SK-N-SH treated with all-trans-retinoic acid at 6 μM for 48 hours (cell line): Measurements from ENCODE around the gene VIT.

Experiments used
- ATAC-seq: fragments of 200-7000 bp; cut with Tn5 transposase; 3 replicates; pipeline ENCODE4 v1.9.1; 2020; ENCODE audit warnings: mild to moderate bottlenecking, moderate library complexity
- BACH2 ChIP-seq: fragments of 250-450 bp; sonication (Bioruptor Pico); IDR thresholded peaks from 2 replicates; pipeline ENCODE4 v1.9.0; 2021; ENCODE audit warnings: mild to moderate bottlenecking, borderline replicate concordance
- CSDC2 ChIP-seq: fragments of 250-450 bp; sonication (Bioruptor Pico); IDR thresholded peaks from 2 replicates; pipeline ENCODE4 v1.5.0; 2020; ENCODE audit warnings: mild to moderate bottlenecking, moderate library complexity
- ESRRG ChIP-seq: fragments of 250-450 bp; sonication (Bioruptor Pico); IDR thresholded peaks from 2 replicates; pipeline ENCODE4 v1.6.1; 2021; ENCODE audit warnings: mild to moderate bottlenecking
- GLIS3 ChIP-seq: fragments of 250-450 bp; sonication (Bioruptor Pico); IDR thresholded peaks from 2 replicates; pipeline ENCODE4 v1.5.0; 2020; ENCODE audit warnings: mild to moderate bottlenecking, moderate library complexity
- ISL1 ChIP-seq: fragments of 250-450 bp; sonication (Bioruptor Pico); IDR thresholded peaks from 2 replicates; pipeline ENCODE4 v2.1.2; 2022; ENCODE audit warnings: mild to moderate bottlenecking, moderate library complexity
- OSR1 ChIP-seq: fragments of 250-450 bp; sonication (Bioruptor Pico); IDR thresholded peaks from 2 replicates; pipeline ENCODE4 v1.8.0; 2022; ENCODE audit warnings: moderate library complexity, mild to moderate bottlenecking, inconsistent platforms
- PATZ1 ChIP-seq: fragments of 250-450 bp; sonication (Bioruptor Pico); IDR thresholded peaks from 2 replicates; pipeline ENCODE4 v1.8.0; 2020; ENCODE audit warnings: mild to moderate bottlenecking, moderate library complexity, borderline replicate concordance
- PPARA ChIP-seq: fragments of 250-450 bp; sonication (Bioruptor Pico); IDR thresholded peaks from 2 replicates; pipeline ENCODE4 v1.5.0; 2020; ENCODE audit warnings: mild to moderate bottlenecking, borderline replicate concordance
- RARB ChIP-seq: fragments of 250-450 bp; sonication (Bioruptor Pico); IDR thresholded peaks from 2 replicates; pipeline ENCODE4 v1.8.0; 2021; ENCODE audit warnings: mild to moderate bottlenecking, moderate library complexity
- SNAI2 ChIP-seq: fragments of 250-450 bp; sonication (Bioruptor Pico); IDR thresholded peaks from 2 replicates; pipeline ENCODE4 v1.5.0; 2020; ENCODE audit warnings: mild to moderate bottlenecking, moderate library complexity
- TCF4 ChIP-seq: fragments of 250-450 bp; sonication (Bioruptor Pico); IDR thresholded peaks from 2 replicates; pipeline ENCODE4 v1.8.0; 2021; ENCODE audit warnings: mild to moderate bottlenecking, moderate library complexity, borderline replicate concordance
- ZC3H10 ChIP-seq: fragments of 250-450 bp; sonication (Bioruptor Pico); IDR thresholded peaks from 2 replicates; pipeline ENCODE4 v1.5.1; 2021; ENCODE audit warnings: mild to moderate bottlenecking, moderate library complexity
- ZFP30 ChIP-seq: fragments of 450-650 bp; formaldehyde crosslinking; IDR thresholded peaks from 2 replicates; pipeline ENCODE4 v1.5.0; 2022; ENCODE audit warnings: mild to moderate bottlenecking, moderate library complexity
- ZNF565 ChIP-seq: fragments of 450-650 bp; formaldehyde crosslinking; conservative IDR thresholded peaks from 2 replicates; pipeline ENCODE4 v1.5.0; 2020; ENCODE audit warnings: low read depth, mild to moderate bottlenecking, moderate library complexity
- ZNF70 ChIP-seq: fragments of 450-650 bp; formaldehyde crosslinking; IDR thresholded peaks from 2 replicates; pipeline ENCODE4 v1.5.0; 2020; ENCODE audit warnings: mild to moderate bottlenecking, moderate library complexity
- ZNF8 ChIP-seq: fragments of 450-650 bp; formaldehyde crosslinking; IDR thresholded peaks from 2 replicates; pipeline ENCODE4 v1.5.0; 2020; ENCODE audit warnings: mild to moderate bottlenecking, moderate library complexity
- TF ChIP-seq, protein P1 (sequence below): fragments of 250-450 bp; sonication (Bioruptor Pico); IDR thresholded peaks from 2 replicates; pipeline ENCODE4 v1.5.0; 2020; ENCODE audit warnings: mild to moderate bottlenecking, moderate library complexity
- TF ChIP-seq, protein P2 (sequence below): fragments of 250-450 bp; sonication (Bioruptor Pico); IDR thresholded peaks from 2 replicates; pipeline ENCODE4 v1.5.1; 2021; ENCODE audit warnings: mild to moderate bottlenecking, moderate library complexity
- TF ChIP-seq, protein P3 (sequence below): fragments of 250-450 bp; sonication (Bioruptor Pico); IDR thresholded peaks from 2 replicates; pipeline ENCODE4 v1.5.1; 2020; ENCODE audit warnings: low read depth, mild to moderate bottlenecking, moderate library complexity

Gene VIT

GRCh38 chr2:36677996-36678605 lies 18.4 kb upstream of the VIT start:
- TF ChIP-seq ESRRG (CRISPR knock-in tag) (no peak), GLIS3 (CRISPR knock-in tag) (no peak), ZNF70 (no peak), PPARA (no peak), OSR1 (no peak), ISL1 (no peak), ZC3H10 (no peak), ZNF8 (no peak), BACH2 (CRISPR knock-in tag) (no peak), PATZ1 (CRISPR knock-in tag) (no peak), RARB (CRISPR knock-in tag) (no peak)
- TF ChIP-seq, protein P1, sequence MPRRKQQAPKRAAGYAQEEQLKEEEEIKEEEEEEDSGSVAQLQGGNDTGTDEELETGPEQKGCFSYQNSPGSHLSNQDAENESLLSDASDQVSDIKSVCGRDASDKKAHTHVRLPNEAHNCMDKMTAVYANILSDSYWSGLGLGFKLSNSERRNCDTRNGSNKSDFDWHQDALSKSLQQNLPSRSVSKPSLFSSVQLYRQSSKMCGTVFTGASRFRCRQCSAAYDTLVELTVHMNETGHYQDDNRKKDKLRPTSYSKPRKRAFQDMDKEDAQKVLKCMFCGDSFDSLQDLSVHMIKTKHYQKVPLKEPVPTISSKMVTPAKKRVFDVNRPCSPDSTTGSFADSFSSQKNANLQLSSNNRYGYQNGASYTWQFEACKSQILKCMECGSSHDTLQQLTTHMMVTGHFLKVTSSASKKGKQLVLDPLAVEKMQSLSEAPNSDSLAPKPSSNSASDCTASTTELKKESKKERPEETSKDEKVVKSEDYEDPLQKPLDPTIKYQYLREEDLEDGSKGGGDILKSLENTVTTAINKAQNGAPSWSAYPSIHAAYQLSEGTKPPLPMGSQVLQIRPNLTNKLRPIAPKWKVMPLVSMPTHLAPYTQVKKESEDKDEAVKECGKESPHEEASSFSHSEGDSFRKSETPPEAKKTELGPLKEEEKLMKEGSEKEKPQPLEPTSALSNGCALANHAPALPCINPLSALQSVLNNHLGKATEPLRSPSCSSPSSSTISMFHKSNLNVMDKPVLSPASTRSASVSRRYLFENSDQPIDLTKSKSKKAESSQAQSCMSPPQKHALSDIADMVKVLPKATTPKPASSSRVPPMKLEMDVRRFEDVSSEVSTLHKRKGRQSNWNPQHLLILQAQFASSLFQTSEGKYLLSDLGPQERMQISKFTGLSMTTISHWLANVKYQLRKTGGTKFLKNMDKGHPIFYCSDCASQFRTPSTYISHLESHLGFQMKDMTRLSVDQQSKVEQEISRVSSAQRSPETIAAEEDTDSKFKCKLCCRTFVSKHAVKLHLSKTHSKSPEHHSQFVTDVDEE (CRISPR knock-in tag) = no peak
- TF ChIP-seq, protein P2, sequence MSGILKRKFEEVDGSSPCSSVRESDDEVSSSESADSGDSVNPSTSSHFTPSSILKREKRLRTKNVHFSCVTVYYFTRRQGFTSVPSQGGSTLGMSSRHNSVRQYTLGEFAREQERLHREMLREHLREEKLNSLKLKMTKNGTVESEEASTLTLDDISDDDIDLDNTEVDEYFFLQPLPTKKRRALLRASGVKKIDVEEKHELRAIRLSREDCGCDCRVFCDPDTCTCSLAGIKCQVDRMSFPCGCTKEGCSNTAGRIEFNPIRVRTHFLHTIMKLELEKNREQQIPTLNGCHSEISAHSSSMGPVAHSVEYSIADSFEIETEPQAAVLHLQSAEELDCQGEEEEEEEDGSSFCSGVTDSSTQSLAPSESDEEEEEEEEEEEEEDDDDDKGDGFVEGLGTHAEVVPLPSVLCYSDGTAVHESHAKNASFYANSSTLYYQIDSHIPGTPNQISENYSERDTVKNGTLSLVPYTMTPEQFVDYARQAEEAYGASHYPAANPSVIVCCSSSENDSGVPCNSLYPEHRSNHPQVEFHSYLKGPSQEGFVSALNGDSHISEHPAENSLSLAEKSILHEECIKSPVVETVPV (CRISPR knock-in tag) = no peak
- no peak for ATAC-seq

DNA sequence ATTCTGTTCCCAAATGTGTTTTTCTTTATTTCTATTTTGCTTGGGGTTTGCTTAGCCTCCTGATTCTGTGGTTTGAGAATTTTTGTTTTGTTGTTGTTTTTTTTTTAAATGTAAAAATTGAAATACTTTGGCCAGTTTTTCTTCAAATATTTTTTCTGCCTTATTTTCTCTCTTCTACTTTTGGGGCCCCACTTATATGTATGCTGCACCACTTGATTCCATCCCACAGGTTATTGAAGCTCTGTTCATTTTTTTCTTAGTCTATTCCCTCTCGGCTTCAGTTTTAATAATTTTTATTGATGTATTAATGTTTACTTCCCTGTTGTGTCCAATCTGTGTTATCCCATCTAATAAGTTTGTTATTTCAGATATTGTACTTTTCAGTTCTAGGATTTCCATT lies 17.7 kb upstream of the VIT start:
- no peak for ATAC-seq
- TF ChIP-seq PATZ1 (CRISPR knock-in tag) (no peak), OSR1 (no peak), BACH2 (CRISPR knock-in tag) (no peak), SNAI2 (CRISPR knock-in tag) (no peak), CSDC2 (CRISPR knock-in tag) (no peak), GLIS3 (CRISPR knock-in tag) (no peak), ZC3H10 (no peak), TCF4 (CRISPR knock-in tag) (no peak), ZNF70 (no peak), PPARA (no peak), ESRRG (CRISPR knock-in tag) (no peak), ZNF565 (no peak), ZNF8 (no peak), ZFP30 (CRISPR knock-in tag) (no peak)
- TF ChIP-seq, protein P3, sequence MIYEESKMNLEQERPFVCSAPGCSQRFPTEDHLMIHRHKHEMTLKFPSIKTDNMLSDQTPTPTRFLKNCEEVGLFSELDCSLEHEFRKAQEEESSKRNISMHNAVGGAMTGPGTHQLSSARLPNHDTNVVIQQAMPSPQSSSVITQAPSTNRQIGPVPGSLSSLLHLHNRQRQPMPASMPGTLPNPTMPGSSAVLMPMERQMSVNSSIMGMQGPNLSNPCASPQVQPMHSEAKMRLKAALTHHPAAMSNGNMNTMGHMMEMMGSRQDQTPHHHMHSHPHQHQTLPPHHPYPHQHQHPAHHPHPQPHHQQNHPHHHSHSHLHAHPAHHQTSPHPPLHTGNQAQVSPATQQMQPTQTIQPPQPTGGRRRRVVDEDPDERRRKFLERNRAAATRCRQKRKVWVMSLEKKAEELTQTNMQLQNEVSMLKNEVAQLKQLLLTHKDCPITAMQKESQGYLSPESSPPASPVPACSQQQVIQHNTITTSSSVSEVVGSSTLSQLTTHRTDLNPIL = no peak
- TF ChIP-seq, protein P1 (CRISPR knock-in tag) = no peak
- TF ChIP-seq, protein P2 (CRISPR knock-in tag) = no peak
